Measurements from ENCODE around the gene DPY19L3.

DPY19L3 gene

GRCh38 chr19:32464279-32464678 is 58.7 kb downstream of the DPY19L3 start:
- no peak for TF ChIP-seq CTCF (IDR thresholded peaks at IDR 0.05; ENCODE audit: low read depth, low read length)
- DNase-seq = no peak
- H3K36me3 ChIP-seq = peaks cover 4% of the 10 kb centered on the region

GRCh38 chr19:32465176-32465575 is 59.6 kb downstream of the DPY19L3 start:
- H3K36me3 ChIP-seq = peaks cover 4% of the 10 kb centered on the region
- no peak for TF ChIP-seq CTCF (IDR thresholded peaks at IDR 0.05; ENCODE audit: low read depth, low read length)

More at GRCh38 chr19:32464279-32464678, 58.7 kb downstream of the DPY19L3 start:
- Histone ChIP-seq H3K9me3 (ENCODE audit: severe bottlenecking) (no peaks in the 10 kb centered on the region), H3K27ac (no peak overlapping the region), H3K4me3 (ENCODE audit: low read depth, low read length) (no peak overlapping the region), H3K27me3 (ENCODE audit: insufficient read depth, low read depth, severe bottlenecking) (no peaks in the 10 kb centered on the region)

GRCh38 chr19:32469795-32470194 is 64.2 kb downstream of the DPY19L3 start:
- DNase-seq = no peak
- no peaks in the 10 kb centered on the region for H3K27me3 ChIP-seq (ENCODE audit: insufficient read depth, low read depth, severe bottlenecking)
- H3K36me3 ChIP-seq = peaks cover 4% of the 10 kb centered on the region
- no peak overlapping the region for H3K4me3 ChIP-seq (ENCODE audit: low read depth, low read length)
- TF ChIP-seq CTCF (IDR thresholded peaks at IDR 0.05; ENCODE audit: low read depth, low read length) = no peak
- no peaks in the 10 kb centered on the region for H3K9me3 ChIP-seq (ENCODE audit: severe bottlenecking)
- H3K27ac ChIP-seq = no peak overlapping the region

More at GRCh38 chr19:32465176-32465575, 59.6 kb downstream of the DPY19L3 start:
- no peak for DNase-seq
- H3K9me3 ChIP-seq (ENCODE audit: severe bottlenecking) = no peaks in the 10 kb centered on the region
- no peaks in the 10 kb centered on the region for H3K27me3 ChIP-seq (ENCODE audit: insufficient read depth, low read depth, severe bottlenecking)
- no peak overlapping the region for H3K4me3 ChIP-seq (ENCODE audit: low read depth, low read length)
- no peak overlapping the region for H3K27ac ChIP-seq

GRCh38 chr19:32471095-32471494 is 65.5 kb downstream of the DPY19L3 start:
- Histone ChIP-seq H3K4me3 (ENCODE audit: low read depth, low read length) (no peak overlapping the region), H3K9me3 (ENCODE audit: severe bottlenecking) (no peaks in the 10 kb centered on the region), H3K27ac (no peak overlapping the region), H3K27me3 (ENCODE audit: insufficient read depth, low read depth, severe bottlenecking) (no peaks in the 10 kb centered on the region), H3K36me3 (peaks cover 4% of the 10 kb centered on the region)
- no peak for TF ChIP-seq CTCF (IDR thresholded peaks at IDR 0.05; ENCODE audit: low read depth, low read length)
- no peak for DNase-seq

- DNase-seq = no peak
- Histone ChIP-seq H3K36me3 (peaks cover 4% of the 10 kb centered on the region), H3K27me3 (ENCODE audit: insufficient read depth, low read depth, severe bottlenecking) (no peaks in the 10 kb centered on the region), H3K9me3 (ENCODE audit: severe bottlenecking) (no peaks in the 10 kb centered on the region), H3K27ac (no peak overlapping the region), H3K4me3 (ENCODE audit: low read depth, low read length) (no peak overlapping the region)
- no peak for TF ChIP-seq CTCF (IDR thresholded peaks at IDR 0.05; ENCODE audit: low read depth, low read length)
Observed at GRCh38 chr19:32471811-32472210, 66.2 kb downstream of the DPY19L3 start.

Measured in WERI-Rb-1 (cell line).